HG03442 (cell line): ENCODE measurements around the gene ZP2.
"Not testable (repeated sequence)": the region's sequence is repeated elsewhere in the genome, so short reads cannot be mapped to it uniquely, and the experiment has no call there.

Experiments used
- ATAC-seq: cut with Tn5 transposase; IDR thresholded peaks from one replicate; pipeline ENCODE4 v1.9.1; 2021; ENCODE audit warnings: mild to moderate bottlenecking, moderate library complexity; ENCODE audit not compliant: unreplicated experiment

The ZP2 gene

DNA sequence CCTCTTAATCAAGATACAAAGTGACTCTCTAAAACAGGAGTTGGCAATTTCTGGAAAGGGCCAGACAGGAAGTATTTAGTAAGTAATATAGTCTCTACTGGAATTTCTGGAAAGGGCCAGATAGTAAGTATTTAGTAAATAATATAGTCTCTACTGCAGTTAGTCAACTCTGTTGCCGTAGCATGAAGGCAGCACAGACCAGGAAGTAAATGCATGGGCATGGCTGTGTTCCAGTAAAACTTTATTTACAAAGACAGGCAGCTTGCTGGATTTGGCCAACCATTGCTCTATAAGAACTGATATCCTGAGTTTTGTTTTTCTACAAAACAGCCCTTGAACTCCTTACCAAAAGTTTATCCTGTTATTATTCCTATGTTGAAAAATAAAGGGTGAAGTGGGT, 36.0 kb downstream of the ZP2 start:
- ATAC-seq: no peak

DNA sequence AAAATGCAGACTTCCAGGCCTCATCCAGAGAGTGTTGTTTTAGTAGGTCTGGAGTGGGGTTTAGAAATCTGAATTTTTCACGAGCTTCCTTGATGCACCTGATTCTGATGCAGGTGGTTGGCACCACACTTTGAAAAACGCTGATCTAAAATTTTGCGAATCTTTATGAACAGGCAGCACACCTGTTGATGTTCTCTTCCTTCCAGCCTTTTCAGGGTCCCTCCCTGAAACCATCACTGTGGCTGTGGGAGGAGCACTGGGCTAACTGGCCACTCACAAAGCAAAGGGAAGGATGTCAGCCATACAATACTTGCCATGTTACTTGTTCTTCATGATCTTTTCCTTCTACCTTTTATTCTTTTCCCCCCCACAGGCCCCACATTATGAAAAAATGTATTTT, 38.7 kb downstream of the ZP2 start:
- no peak for ATAC-seq

DNA sequence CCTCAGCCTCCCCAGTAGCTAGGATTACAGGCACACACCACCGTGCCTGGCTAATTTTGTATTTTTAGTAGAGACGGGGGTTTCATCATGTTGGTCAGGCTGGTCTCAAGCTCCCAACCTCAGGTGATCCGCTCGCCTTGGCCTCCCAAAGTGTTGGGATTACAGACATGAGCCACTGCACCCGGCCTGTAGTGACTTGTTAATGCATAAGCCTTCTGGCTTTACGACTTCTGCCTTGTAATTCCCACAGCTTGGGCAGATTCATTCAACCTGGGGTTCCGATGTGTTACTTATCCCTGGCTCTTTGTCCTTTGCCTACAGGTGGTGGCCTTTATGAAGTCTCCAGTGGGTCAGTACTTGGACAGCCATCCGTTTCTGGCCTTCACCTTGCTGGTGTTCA, 41.3 kb downstream of the ZP2 start:
- not testable (repeated sequence) for ATAC-seq

DNA sequence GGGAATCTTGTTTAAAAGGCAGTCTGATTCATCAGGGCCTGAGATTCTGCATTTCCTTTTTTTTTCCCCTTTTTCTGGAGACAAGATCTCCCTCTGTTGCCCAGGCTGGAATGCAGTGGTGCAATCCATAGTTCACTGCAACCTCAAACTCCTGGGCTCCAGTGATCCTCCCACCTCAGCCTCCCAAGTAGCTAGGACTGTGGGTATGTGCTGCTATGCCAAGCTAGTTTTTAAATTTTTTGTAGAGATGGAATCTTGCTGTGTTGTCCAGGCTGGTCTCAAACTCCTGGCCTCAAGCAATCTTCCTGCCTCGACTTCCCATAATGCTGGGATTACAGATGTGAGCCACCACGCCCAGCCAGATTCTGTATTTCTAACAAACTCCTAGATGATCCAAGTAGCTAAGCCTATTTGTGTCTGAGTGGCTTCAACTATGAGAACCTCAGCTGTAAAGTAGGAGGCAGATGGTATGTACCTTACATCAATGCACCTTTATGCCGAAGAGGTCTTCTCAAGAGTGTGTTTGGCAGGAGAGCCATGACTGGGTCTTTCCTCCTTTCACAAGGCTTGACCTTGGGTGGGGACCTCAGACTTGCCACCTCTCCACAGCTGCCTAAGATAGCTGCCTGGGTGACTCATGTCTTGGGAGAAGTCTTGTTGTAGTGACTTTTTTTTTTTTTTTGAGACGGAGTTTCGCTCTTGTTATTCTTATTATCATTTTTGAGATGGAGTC, 42.0 kb downstream of the ZP2 start:
- ATAC-seq: no peak

DNA sequence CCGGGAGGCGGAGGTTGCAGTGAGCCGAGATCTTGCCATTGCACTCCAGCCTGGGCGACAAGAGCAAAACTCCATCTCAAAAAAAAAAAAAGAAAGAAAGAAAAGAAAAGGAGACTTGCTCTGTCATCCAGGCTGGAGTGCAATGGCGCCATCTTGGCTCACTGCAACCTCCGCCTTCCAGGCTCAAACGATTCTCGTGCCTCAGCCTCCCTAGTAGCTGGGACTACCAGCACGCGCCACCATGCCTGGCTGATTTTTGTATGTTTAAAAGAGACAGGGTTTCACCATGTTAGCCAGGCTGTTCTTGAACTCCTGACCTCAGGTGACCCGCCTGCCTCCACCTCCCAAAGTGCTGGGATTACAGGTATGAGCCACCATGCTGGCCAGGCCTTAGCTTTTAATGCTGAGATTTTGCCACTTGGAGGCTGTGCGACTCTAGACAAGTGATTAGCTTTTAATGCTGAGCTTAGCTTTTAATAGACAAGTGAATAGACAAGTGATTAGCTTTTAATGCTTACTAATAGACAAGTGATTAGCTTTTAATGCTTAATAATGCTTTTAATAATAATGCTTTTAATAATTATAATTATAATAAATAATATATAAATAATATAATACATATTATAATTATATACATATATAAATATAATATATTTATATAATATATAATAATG, 43.3 kb downstream of the ZP2 start:
- ATAC-seq: no peak

DNA sequence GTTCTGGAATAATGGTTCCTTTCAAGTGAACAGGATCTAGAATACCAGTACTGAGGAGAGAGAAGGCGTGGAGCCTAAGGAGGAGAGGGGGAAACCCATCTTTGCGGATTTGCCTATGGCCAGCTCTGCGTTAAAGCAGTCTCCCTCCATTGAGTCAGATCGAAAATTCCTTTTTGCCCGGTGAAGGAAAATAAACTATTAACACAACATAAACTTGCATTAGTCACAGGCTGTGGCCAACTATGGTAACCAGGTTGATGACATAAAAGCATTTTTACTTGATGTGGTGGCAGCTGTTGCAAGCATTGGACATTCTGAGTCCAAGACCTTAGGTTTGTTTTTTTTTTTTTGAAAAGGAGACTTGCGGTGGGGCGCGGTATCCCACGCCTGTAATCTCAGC, 44.0 kb downstream of the ZP2 start:
- no peak for ATAC-seq

DNA sequence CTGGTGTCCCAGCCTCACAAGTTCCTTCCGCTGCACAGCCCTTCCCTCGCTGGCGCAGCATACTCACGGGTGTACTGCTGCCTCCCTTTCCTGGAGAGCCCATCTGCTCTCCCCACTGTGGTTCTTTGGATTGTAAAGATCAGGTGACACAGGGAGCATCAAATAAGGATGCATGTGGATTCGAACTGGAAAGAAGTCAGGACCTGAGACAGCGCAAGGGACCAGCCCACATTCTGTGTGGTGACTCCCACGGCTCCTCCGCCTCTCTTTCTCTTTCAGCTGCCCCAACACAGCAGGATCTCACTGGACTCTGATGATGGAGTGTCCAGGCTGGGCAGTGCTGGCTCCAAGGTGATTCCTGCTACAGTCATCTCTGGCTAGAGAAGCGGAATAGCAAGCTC, 44.8 kb downstream of the ZP2 start:
- ATAC-seq: no peak

DNA sequence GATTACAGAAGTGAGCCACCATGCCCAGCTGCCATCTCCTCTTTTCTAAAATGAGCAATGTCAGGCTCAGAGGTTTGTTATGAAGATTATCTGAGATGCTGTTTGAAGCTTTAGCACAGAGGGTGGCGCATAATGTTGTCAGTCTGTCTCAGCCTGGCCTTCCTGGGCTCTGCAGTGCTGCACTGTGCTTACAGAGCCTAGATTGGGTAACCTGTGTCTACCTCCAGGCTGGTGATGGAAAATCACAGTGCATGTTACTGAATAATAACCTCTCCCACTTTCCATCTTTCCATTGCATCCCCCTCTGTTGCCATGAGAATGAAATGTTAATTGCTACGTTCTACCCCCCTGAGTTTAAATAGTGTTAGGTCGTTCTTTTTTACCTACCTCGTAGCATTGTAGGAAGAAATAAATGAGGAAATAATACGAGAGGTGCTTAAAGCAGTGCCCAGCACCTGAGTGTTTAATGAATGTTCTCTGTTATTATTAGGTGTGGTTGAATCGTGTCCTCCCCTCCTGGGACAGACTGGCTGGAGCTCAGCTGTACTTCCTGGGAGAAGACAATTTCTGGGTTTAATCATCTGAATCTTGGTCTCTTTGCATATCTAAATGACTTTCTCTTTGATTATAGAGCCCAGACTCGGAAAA, 46.7 kb downstream of the ZP2 start:
- ATAC-seq: no peak

DNA sequence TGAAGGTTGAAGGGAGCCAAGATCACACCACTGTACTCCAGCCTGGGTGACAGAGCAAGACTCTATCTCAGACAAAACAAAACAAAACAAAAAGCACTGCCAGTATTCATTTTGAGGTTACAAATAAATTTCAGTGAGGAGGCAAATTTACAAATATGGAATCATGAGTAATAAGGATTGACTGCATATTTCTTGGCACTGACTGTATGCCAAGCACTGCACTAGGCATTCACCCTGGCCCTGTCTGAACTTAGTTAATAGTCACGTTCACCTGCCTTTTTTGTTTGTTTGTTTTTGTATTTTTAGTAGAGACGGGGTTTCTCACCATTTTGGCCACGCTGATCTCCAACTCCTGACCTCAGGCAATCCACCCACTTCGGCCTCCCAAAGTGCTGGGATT, 47.8 kb downstream of the ZP2 start:
- ATAC-seq: no peak

DNA sequence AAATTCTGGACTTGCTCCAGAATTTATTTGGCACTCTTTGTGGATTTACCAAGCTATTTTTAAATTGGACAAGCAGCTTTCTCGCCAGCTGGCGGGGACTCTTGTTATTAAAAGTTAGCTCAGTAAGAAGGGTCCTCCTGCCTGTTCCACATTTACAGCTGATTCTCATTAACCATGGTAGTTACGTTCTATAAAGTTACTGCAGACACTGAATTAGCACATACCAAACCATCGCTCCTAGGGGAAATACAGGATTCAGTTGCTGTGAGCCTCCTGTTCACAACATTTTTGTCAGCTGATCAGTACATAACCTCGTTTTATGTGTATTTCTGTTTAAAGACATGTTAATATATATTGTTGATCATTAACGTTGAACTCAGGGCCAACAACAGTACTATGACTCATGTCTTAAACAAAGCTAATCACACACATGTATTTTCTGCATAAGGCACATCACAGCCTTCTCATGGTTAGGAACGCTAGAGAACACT, 48.7 kb downstream of the ZP2 start:
- no peak for ATAC-seq

DNA sequence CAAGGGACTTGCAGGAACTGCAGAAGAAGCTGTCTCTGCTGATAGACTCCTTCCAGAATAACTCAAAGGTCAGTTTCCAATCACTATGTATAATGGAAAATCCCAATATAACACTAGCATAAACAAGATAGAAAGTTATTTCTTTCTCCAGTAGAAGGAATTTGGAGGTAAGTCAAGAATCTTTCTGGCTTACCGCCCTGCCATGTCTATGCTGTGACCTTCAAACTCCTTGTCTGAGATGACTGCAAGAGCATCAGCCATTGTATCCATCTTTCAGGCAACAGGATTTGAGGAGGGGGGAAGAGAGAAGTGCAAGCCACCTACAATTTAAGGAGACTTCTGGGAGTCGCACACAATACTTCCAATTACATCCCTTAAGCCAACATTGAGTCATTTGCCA, 50.2 kb downstream of the ZP2 start:
- no peak for ATAC-seq

DNA sequence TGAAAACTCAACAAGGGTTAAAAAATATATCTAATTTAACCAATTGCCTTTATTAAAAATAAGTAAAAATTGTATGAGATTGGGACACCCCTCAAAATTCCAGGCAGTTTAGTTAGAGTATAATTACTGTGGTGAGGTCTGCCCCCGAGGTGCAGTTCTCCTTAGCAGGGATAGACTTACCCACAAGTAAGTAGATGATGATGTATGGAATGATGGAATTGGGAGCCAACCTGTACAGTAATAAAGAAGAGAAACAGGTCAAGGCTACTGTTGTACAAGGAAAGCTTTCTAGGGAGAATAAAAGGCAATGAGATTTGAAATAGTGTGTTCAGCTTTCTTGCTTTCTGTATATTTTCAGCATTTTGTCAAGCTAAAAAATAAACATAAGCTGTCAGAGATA, 51.1 kb downstream of the ZP2 start:
- ATAC-seq: no peak

DNA sequence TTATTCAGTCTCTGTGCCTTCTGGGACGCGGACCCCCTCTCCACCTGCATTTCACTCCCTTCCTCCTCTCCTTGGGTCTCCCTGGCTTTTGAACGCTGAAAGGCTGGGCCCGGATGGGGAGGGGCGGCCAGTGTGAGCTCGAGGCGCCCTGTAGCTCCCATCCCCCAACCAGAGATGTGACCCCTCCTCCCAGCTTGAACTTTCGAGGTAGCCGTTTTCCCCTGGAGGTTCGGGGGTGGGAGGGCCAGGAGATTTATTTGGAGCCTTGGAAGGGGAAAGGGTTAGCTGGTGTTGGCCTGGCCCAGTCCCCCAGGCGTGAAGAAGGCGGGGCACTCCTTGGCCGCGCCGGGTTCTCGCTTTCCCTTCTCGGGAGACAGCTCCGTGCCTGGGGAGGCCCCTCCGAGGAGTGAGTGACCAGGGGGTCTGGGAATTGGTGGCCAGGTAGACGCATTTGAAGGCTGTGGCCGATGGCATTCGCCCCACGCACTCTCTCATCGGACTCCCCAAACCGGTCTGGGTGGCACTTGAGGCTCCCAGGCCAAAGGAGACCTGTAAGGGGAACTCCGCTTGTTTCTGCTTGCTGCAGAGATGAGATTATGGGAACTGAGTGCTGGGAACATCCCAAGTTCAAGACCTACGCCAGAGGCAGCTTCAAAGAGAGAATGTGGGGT, 52.0 kb downstream of the ZP2 start:
- no peak for ATAC-seq

DNA sequence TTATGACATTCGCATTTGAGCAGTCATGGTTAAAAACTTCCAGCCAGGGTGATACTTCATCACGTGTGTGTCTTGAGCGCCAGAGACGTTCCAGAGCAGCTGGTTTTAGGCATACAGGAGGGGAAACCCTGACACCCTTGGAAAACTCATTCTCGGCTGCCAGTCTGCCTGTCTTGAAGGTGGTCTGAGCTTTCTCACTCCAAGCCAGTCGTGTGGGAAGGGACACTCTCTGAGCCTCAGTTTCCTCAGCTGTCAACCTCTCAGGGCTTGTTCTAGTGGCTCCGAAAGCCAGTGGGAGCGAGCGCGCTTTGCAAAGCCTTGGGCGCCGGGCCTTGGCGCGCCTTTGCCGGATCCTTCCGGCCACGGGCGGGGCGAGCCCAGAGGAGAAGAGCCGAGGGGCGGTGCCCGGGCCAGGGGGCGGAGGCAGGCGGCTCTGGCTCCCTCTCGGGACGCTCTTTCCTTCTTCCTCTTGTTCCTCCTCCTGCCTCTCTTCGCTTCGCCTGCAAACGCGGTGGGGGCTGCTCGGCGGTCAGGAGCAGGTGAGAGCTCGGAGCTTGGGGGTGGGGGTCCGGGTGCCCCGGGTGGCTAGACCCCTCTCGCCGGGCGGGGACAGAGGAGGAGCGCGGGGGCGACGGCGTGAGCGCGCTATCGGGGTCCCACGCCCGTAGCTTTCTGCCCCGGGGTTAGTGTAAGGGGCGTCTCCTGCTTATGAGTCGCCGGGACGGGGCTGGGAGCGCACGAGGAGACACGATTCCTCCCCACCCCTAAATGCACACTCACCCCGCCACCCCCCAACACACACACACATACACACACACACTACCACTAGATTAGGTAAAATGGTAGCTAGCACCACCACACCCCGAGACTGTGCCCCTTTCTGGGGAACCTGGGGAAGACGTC, 52.9 kb downstream of the ZP2 start, which contains the start of gene LDAF1:
Gene LDAF1, plus strand, starts transcription at position 467 of the 903 bp plus-strand sequence. CDS start 2,509 bp downstream, outside the sequence.
- peak; percentile 81 for ATAC-seq

DNA sequence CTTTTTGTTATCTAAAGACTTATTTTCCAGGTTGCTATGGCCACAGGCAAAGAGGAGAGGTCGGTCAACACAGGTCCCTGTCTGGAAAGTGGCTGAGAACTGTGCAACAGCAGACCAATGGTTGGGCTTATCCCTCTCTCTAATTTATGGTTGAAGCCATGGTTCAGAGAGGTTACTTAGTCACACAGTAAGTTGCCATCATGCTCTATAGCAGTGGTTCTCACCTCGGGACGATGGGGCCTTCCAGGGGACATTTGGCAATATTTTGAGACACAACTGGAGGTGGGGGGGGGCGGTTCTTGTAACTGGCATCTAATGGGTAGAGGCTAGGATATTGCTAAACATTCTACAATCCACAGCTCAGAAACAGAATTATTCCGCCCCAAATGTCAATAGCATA, 53.7 kb downstream of the ZP2 start:
- ATAC-seq: no peak

DNA sequence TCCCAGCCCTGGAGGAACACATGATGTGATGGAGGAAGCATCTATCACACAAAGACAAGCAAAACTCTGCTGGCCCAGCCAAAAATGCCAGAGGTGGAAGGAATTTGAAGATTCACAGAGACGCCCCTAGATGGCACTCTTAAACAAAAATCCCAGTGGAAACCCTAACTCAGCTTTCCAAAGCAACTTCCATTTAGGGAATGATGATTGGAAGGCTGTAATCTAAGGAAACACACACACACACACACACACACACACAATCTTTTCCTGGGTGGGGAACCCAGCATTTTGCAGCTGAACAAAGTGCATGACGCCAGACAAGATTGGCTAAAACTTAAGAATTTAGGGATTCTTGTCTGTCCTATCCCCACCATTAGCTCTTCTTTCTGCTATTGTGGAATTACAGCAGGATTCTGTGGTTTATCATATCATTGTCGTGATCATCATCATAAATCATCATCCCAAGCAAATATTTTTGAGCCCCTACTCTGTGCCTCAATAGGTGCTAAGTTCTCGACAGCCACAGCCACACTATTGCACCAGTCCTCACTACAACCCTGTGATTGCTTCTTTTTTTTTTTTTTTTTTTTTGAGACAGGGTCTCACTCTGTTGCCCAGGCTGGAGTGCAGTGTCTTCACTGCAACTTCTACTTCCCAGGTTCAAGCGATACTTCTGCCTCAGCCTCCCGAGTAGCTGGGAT, 54.5 kb downstream of the ZP2 start:
- no peak for ATAC-seq

DNA sequence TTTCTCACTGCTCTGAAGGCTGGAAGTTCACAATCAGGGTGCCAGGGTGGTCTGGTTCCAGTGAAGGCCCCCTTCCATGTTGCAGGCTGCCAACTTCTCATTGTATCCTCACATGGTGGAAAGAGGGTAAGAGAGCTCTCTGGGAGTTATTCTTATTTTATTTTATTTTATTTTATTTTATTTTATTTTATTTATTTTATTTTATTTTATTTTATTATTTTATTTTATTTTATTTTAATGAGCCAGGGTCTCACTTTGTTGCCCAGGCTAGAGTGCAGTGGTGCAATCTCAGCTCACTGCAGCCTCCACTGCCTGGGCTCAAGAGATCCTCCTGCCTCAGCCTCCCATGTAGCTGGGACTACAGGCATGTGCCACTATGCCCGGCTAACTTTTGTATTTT, 55.4 kb downstream of the ZP2 start:
- not testable (repeated sequence) for ATAC-seq

DNA sequence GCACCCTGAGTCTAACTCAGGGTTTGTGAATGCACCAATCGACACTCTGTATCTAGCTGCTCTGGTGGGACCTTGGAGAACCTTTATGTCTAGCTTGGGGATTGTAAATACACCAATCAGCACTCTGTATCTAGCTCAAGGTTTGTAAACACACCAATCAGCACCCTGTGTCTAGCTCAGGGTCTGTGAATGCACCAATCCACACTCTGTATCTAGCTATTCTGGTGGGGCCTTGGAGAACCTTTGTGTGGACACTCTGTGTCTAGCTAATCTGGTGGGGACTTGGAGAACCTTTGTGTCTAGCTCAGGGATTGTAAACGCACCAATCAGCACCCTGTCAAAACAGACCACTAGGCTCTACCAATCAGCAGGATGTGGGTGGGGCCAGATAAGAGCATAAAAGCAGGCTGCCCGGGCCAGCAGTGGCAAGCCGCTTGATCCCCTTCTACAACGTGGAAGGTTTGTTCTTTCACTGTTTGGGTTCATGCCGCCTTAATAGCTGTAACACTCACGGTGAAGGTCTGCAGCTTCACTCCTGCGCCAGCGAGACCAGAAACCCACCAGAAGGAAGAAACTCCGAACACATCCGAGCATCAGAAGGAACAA, 58.1 kb downstream of the ZP2 start:
- not testable (repeated sequence) for ATAC-seq
